Right cardiac atrium (tissue), 5 donors: Measurements from ENCODE around the gene TUBB4B. TPM values are rescaled to one million over a fixed set of nuclear protein-coding genes. Genes with fewer than 3 reads are reported as not detected.

Source experiments
- ATAC-seq, 2 donors: fragments of 200-7000 bp; cut with Tn5 transposase; one replicate each; pipeline versions ENCODE4 v1.8.0 to v1.9.1; 2020; ENCODE audit warnings: moderate library complexity in 2 of 2, mild to moderate bottlenecking in 1 of 2
- DNase-seq, 3 donors: peaks; one replicate each; pipeline ENCODE4 v3.0.0-alpha.2; 2020
- H3K27ac ChIP-seq: one replicate; pipeline ENCODE4 v1.5.1; 2013; ENCODE audit warnings: mild to moderate bottlenecking, low read length, control low read depth, moderate library complexity
- H3K27me3 ChIP-seq: one replicate; pipeline ENCODE4 v1.6.1; 2013; ENCODE audit not compliant: control insufficient read depth, insufficient read depth
- H3K4me1 ChIP-seq: one replicate; pipeline ENCODE4 v1.6.1; 2013; ENCODE audit warnings: low read length; ENCODE audit not compliant: control insufficient read depth, insufficient read depth
- H3K4me3 ChIP-seq: one replicate; pipeline ENCODE4 v1.5.1; 2013; ENCODE audit warnings: low read length, control low read depth
- H3K9me3 ChIP-seq: one replicate; pipeline ENCODE4 v1.6.1; 2013; ENCODE audit warnings: low read length; ENCODE audit not compliant: control insufficient read depth
- WGBS: extraction: QIAGEN DNeasy Blood & Tissue Kit; methylation state at CpG from one replicate; pipeline ENCODE4 v1.1.7; 2013; 5-methylcytosine and 5-hydroxymethylcytosine counted together
- intact Hi-C, 4 donors: fragments of 100-400 bp; cut with DNase I; formaldehyde crosslinking; loops; one replicate each; pipeline versions ENCODE4 v1.11.0 to v1.14.0; 2022 to 2023
- polyA plus RNA-seq: library from polyadenylated mRNA; stranded (reverse); fragments of 200-250 nt; gene quantifications from one replicate; pipeline ENCODE4 v1.2.3, GENCODE V29; 2013
- total RNA-seq, 4 donors: library from RNA; stranded (reverse); fragmentation: NEBNext Ultra II Directional; extraction: Animal tissue kit (Norgen Biotek cat#: 25700); gene quantifications; one replicate each; pipeline ENCODE4 v1.2.1, GENCODE V29; 2021
- donor health status: healthy with polysubstance abuse.
- donor health status: DM: no; HTN: yes; CAD: no.
- donor health status: DM: no; HTN: no; CAD: no.
- donor health status: DM: no; HTN: yes; CAD: no; lungs with severe emphysema.
- donor health status: DM: yes; HTN: yes; CAD: no.

TUBB4B gene
- total and polyA plus RNA-seq, 5 donors, result 203 to 591 (median 432) TPM

- DNase-seq (no peak), ATAC-seq (no peak)
- Histone ChIP-seq H3K4me3 (no peak overlapping the region), H3K27me3 (no peaks in the 10 kb centered on the region), H3K27ac (no peak overlapping the region), H3K9me3 (no peaks in the 10 kb centered on the region), H3K4me1 (no peaks in the 10 kb centered on the region)
- intact Hi-C loops, result no loop called here
- 88% methylated on average over 49 of the region's 49 CpGs for WGBS
Observed at GRCh38 chr9:137213160-137214060, 27.7 kb upstream of the TUBB4B start.

DNA sequence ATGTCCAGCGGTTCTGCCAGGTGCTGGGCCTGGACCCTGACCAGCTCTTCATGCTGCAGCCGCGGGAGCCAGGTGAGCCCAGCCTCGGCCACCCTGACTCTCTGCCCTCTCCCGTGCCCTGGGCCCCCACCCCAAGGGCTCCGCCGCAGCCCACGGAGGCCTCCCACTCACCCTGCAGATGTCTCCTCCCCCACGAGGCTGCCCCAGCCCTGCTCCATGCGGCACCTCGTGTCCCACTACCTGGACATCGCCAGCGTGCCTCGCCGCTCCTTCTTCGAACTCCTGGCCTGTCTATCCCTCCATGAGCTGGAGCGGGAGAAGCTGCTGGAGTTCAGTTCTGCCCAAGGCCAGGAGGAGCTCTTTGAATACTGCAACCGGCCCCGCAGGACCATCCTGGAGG, 26.5 kb upstream of the TUBB4B start:
- ATAC-seq (no peak), DNase-seq (no peak)
- Histone ChIP-seq H3K27me3 (no peaks in the 10 kb centered on the region), H3K4me1 (no peaks in the 10 kb centered on the region), H3K4me3 (no peak overlapping the region), H3K9me3 (no peaks in the 10 kb centered on the region), H3K27ac (no peak overlapping the region)
- intact Hi-C loops, result no loop called here
- 93% methylated on average over 19 of the region's 19 CpGs for WGBS

DNA sequence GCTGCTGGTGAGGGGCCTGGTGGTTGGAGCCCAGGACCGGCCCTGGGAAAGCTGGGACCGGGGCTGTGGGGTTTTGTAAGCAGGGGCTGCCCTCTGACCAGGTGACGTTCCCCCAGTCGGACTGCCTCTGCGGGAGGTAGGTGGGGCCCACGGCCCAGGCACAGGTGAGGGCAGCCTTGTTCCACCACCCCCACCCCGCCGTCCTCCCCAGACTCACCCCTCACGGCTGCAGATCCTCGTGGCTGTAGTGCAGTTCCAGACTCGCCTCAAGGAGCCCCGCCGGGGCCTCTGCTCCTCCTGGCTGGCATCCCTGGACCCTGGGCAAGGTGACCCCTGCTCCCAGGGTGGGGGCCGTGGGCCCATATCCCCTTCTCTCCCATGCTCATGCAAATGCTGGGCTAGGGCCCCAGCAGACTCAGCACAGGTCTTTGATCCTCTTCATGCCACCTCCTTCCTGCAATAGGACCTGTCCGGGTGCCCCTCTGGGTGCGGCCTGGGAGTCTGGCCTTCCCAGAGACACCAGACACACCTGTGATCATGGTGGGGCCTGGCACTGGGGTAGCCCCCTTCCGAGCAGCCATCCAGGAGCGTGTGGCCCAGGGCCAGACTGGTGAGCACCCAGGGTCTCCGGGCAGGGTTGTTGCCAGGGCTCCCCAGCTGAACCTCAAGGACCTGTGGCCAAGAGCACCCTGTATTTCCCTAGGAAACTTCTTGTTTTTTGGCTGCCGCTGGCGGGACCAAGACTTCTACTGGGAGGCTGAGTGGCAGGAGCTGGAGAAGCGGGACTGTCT, 25.7 kb upstream of the TUBB4B start:
- no peaks in the 10 kb centered on the region for H3K27me3 ChIP-seq
- 94% methylated on average over 22 of the region's 22 CpGs for WGBS
- DNase-seq, result peak in 1 of 3 donors; percentile 57
- no peak for ATAC-seq
- no peak overlapping the region for H3K4me3 ChIP-seq
- H3K4me1 ChIP-seq, result no peaks in the 10 kb centered on the region
- H3K27ac ChIP-seq, result no peak overlapping the region
- no peaks in the 10 kb centered on the region for H3K9me3 ChIP-seq
- intact Hi-C loops, result no loop called here

DNA sequence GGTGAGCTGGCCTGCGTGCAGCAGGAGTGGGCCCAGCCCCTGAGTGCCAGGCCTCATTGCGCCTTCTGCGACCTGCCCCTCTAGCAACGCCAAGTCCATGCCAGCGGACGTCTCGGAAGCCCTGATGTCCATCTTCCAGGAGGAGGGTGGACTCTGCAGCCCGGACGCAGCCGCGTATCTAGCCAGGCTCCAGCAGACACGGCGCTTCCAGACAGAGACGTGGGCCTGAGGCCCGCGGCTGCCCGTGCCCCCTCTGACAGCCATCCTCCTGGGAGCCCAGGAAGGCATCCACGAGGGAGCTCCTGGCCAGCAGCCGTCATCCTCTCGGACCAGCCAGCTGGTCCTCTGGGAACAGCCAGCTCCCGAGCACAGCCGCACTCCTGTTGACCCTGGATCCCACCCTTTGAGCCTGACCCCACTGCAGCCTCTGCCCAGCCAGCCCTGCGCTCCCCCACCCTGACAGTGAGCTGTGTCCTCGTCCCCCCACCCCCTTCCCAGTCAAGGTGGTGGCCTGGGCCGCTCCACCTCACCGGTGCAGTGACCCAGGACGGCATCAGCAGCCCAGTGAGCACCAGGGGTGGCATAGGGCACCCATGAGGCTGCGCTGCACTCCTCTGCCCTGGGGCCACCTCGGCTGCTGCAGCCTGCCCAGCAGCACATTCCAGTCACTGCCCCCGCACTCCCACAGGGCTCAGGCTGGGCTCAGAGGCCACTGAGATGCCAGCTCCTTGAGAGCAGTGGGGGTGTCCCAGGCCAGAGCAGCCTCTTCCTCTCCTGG, 24.7 kb upstream of the TUBB4B start:
- WGBS, result 89% methylated on average over 30 of the region's 30 CpGs
- Histone ChIP-seq H3K9me3 (no peaks in the 10 kb centered on the region), H3K4me3 (no peak overlapping the region), H3K4me1 (no peaks in the 10 kb centered on the region), H3K27me3 (no peaks in the 10 kb centered on the region), H3K27ac (no peak overlapping the region)
- no peak for ATAC-seq
- peak in 1 of 3 donors; percentile 56 for DNase-seq
- intact Hi-C loops, result no loop called here

GRCh38 chr9:137217276-137218211, 23.5 kb upstream of the TUBB4B start:
- intact Hi-C loops, result no loop called here
- peak; percentile 33 to 56 for ATAC-seq
- H3K27me3 ChIP-seq, result no peaks in the 10 kb centered on the region
- 59% methylated on average over 36 of the region's 36 CpGs for WGBS
- H3K4me3 ChIP-seq, result no peak overlapping the region
- peak; percentile 75 to 89 (median 88) for DNase-seq
- no peak overlapping the region for H3K27ac ChIP-seq
- no peaks in the 10 kb centered on the region for H3K9me3 ChIP-seq
- H3K4me1 ChIP-seq, result peaks cover under 1% of the 10 kb centered on the region

DNA sequence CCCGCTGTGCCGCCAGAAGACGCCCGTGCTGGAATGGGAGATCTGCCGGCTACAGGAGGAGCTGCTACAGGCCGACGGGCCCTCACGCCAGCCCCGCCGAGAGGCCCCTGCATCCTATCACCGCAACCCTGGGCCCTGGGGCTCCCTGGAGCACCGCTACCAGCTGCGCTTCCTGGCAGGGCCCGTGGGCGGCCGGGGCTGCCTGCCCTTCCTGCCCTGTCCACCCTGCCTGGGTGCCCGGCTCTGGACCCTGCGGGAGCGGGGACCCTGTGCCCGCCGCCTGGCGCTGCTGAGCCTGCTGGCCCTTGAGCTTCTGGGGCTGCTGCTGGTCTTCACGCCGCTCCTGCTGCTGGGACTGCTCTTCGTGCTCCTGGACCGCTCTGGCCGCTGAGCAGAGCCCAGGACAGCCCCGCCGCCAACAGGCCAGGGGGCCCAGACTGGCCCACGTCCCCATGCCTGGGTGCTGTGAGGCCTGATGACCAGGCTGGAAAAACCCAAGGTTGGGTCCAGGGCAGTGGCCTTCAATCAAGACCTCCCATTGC, 22.8 kb upstream of the TUBB4B start:
- H3K4me1 ChIP-seq, result peaks cover 5% of the 10 kb centered on the region
- ATAC-seq, result no peak
- DNase-seq, result peak in 1 of 3 donors; percentile 55
- no peaks in the 10 kb centered on the region for H3K9me3 ChIP-seq
- intact Hi-C loops, result no loop called here
- H3K4me3 ChIP-seq, result no peak overlapping the region
- H3K27ac ChIP-seq, result no peak overlapping the region
- WGBS, result 89% methylated on average over 30 of the region's 30 CpGs
- no peaks in the 10 kb centered on the region for H3K27me3 ChIP-seq

DNA sequence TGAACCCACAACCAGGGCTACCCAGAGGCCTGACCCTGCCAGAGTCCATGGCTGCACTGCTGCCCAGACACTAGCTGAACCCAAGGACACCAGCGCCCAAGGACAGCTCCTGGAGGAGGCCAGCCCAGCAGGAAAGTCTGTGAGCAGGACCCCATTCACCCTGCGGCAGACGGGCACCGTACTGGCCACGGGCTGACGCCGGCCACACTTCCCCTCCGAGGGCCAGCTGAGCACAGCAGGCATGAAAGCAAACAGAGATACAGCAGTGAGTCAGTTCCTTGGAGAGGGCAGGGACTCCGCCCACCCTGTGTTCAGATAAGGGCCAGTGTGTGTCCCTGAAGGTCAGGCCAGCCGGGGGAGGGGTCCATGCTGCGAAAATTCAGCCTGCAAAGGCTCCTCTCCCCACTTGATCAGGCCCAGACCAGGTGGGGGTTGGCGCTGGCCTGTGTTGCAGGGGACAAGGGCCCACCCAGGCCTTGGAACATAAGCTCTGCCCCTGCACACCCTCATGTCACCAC, 22.3 kb upstream of the TUBB4B start:
- no peak overlapping the region for H3K4me3 ChIP-seq
- ATAC-seq (no peak), DNase-seq (peak in 2 of 3 donors; percentile 60 to 76)
- H3K9me3 ChIP-seq, result no peaks in the 10 kb centered on the region
- intact Hi-C loops, result no loop called here
- peaks cover 5% of the 10 kb centered on the region for H3K4me1 ChIP-seq
- 35% methylated on average over 12 of the region's 12 CpGs for WGBS
- no peak overlapping the region for H3K27ac ChIP-seq
- H3K27me3 ChIP-seq, result no peaks in the 10 kb centered on the region

- peaks cover 5% of the 10 kb centered on the region for H3K4me1 ChIP-seq
- H3K27ac ChIP-seq, result no peak overlapping the region
- ATAC-seq (no peak), DNase-seq (peak in 1 of 3 donors; percentile 52)
- H3K9me3 ChIP-seq, result no peaks in the 10 kb centered on the region
- H3K27me3 ChIP-seq, result no peaks in the 10 kb centered on the region
- intact Hi-C loops, result no loop called here
- 89% methylated on average over 10 of the region's 10 CpGs for WGBS
- H3K4me3 ChIP-seq, result no peak overlapping the region
Observed at GRCh38 chr9:137219757-137220316, 21.2 kb upstream of the TUBB4B start.

- intact Hi-C loops, result no loop called here
- DNase-seq, result peak in 1 of 3 donors; percentile 64
- 72% methylated on average over 52 of the region's 52 CpGs for WGBS
- H3K27me3 ChIP-seq, result no peaks in the 10 kb centered on the region
- no peaks in the 10 kb centered on the region for H3K9me3 ChIP-seq
- no peak overlapping the region for H3K27ac ChIP-seq
- H3K4me1 ChIP-seq, result peaks cover 5% of the 10 kb centered on the region
- no peak for ATAC-seq
- H3K4me3 ChIP-seq, result no peak overlapping the region
Observed at GRCh38 chr9:137220317-137221094, 20.6 kb upstream of the TUBB4B start.
